ENCODE results near the gene RTEL1.

DNA sequence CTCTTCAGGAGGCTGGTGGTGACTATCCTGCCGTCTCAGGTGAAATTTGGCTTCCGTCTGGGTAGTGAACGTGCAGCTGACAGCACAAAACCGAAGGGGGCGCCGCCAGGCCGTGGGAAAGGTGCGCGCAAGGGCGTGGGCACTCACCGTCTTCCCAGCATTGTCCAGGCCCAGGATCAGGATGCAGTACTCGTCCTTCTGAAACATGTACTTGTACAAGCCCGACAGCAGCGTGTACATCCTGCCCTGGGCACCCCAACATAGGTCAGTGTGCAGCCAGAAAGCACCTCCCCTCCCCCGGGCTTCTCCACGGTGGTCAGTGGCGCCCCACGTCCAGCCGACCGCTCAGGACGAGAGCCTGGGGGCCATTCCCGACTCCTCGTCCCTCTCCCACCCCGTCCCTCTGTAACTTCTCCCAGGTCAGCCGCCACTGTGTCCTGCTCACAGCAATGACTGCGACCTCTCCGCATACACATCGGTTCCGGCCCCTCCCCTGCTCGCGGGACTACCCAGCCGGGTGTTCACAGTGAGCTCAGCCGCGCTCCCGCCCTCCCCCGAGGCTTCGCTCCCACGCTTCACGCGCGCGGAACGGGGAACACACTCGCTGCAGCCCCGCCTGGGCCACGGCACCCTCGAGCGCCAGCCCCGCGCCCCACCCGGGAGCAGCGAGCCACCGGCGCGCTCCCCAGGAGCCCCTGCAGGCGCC is 48.9 kb downstream of the RTEL1 start:
- TF ChIP-seq, protein P1, sequence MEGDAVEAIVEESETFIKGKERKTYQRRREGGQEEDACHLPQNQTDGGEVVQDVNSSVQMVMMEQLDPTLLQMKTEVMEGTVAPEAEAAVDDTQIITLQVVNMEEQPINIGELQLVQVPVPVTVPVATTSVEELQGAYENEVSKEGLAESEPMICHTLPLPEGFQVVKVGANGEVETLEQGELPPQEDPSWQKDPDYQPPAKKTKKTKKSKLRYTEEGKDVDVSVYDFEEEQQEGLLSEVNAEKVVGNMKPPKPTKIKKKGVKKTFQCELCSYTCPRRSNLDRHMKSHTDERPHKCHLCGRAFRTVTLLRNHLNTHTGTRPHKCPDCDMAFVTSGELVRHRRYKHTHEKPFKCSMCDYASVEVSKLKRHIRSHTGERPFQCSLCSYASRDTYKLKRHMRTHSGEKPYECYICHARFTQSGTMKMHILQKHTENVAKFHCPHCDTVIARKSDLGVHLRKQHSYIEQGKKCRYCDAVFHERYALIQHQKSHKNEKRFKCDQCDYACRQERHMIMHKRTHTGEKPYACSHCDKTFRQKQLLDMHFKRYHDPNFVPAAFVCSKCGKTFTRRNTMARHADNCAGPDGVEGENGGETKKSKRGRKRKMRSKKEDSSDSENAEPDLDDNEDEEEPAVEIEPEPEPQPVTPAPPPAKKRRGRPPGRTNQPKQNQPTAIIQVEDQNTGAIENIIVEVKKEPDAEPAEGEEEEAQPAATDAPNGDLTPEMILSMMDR (IDR thresholded peaks at IDR 0.05) = no peak; the same call in 1 of the 2 replicates
- TF ChIP-seq POLR2AphosphoS5 (IDR thresholded peaks at IDR 0.05; ENCODE audit: low read depth, low read length) = no peak
- TF ChIP-seq SIN3A (IDR thresholded peaks at IDR 0.05; ENCODE audit: borderline replicate concordance, insufficient read depth, low read depth, low read length) = 0 out of 2 replicates have a peak, but pooled peaks have one; percentile 19
- TF ChIP-seq, protein P2, sequence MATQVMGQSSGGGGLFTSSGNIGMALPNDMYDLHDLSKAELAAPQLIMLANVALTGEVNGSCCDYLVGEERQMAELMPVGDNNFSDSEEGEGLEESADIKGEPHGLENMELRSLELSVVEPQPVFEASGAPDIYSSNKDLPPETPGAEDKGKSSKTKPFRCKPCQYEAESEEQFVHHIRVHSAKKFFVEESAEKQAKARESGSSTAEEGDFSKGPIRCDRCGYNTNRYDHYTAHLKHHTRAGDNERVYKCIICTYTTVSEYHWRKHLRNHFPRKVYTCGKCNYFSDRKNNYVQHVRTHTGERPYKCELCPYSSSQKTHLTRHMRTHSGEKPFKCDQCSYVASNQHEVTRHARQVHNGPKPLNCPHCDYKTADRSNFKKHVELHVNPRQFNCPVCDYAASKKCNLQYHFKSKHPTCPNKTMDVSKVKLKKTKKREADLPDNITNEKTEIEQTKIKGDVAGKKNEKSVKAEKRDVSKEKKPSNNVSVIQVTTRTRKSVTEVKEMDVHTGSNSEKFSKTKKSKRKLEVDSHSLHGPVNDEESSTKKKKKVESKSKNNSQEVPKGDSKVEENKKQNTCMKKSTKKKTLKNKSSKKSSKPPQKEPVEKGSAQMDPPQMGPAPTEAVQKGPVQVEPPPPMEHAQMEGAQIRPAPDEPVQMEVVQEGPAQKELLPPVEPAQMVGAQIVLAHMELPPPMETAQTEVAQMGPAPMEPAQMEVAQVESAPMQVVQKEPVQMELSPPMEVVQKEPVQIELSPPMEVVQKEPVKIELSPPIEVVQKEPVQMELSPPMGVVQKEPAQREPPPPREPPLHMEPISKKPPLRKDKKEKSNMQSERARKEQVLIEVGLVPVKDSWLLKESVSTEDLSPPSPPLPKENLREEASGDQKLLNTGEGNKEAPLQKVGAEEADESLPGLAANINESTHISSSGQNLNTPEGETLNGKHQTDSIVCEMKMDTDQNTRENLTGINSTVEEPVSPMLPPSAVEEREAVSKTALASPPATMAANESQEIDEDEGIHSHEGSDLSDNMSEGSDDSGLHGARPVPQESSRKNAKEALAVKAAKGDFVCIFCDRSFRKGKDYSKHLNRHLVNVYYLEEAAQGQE (IDR thresholded peaks at IDR 0.05; ENCODE audit: insufficient read depth in 1 of 2, low read depth in 2 of 2, low read length in 1 of 2) = no peak
- TF ChIP-seq TCF7L2 (IDR thresholded peaks at IDR 0.05; ENCODE audit: low read depth, low read length) = no peak

All from Panc1 (cell line).